Epithelial cell of esophagus (primary cell): ENCODE measurements around the gene IRF6.

Experiments used
- DNase-seq: peaks from one replicate; pipeline ENCODE4 v3.0.0; 2010; ENCODE audit warnings: low read depth
- H3K4me3 ChIP-seq: 2 replicates; pipeline ENCODE4 v1.5.1; 2011; ENCODE audit warnings: mild to moderate bottlenecking, low read length, control low read depth
- CTCF ChIP-seq: IDR thresholded peaks from 2 replicates; pipeline ENCODE4 v1.5.1; 2011; ENCODE audit warnings: low read depth, mild to moderate bottlenecking, low read length, control low read depth, inconsistent platforms; ENCODE audit not compliant: insufficient read depth; ENCODE audit errors: missing control alignments

IRF6 gene

GRCh38 chr1:209749205-209749604, 56.7 kb downstream of the IRF6 start:
- no peak overlapping the region for H3K4me3 ChIP-seq
- DNase-seq, result no peak
- TF ChIP-seq CTCF, result no peak

GRCh38 chr1:209748620-209749019, 57.3 kb downstream of the IRF6 start:
- no peak for DNase-seq
- no peak for TF ChIP-seq CTCF

DNA sequence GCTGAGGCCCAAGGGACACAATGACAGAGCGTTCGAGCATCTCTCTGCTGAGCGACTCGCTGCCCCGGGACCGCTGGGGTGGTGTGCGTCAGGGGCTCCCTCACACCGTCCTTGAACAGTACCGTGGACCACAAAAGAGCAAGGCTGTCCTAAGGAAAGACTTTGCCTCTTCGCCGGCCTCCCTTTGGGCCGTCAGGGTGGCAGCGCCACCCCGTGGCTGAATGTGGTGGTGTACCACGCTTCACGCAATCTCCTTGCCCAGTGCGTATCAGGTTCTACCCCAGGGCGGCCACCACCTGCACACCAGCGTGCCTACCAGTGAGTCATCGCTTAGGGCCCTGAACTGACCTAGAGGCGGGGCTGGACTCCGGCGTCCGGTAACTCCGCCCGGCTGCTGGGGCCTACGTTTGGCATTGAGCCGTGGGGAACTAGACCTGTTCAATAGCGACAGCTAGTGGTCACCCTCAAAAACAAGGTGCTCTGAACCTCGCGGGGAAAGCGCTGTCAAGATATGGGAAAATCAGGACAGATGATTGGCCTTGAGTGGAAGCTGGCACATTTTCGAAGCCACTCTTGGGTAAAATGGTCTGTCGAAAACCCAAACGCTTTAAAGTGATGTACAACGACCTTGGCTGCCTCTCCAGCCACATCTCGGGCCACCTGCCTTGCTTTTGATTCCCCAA, 58.2 kb downstream of the IRF6 start:
- peak; percentile 87 for TF ChIP-seq CTCF
- no peak overlapping the region for H3K4me3 ChIP-seq
- DNase-seq, result peak; percentile 99

More at GRCh38 chr1:209748620-209749019, 57.3 kb downstream of the IRF6 start:
- H3K4me3 ChIP-seq, result no peak overlapping the region

- H3K4me3 ChIP-seq, result no peak overlapping the region
- no peak for TF ChIP-seq CTCF
- peak; percentile 52 for DNase-seq
Observed at GRCh38 chr1:209746451-209747165, 59.3 kb downstream of the IRF6 start.

- DNase-seq, result no peak
- no peak for TF ChIP-seq CTCF
Observed at GRCh38 chr1:209743145-209743482, 62.8 kb downstream of the IRF6 start.

GRCh38 chr1:209742409-209743144, 63.4 kb downstream of the IRF6 start:
- no peak overlapping the region for H3K4me3 ChIP-seq
- DNase-seq, result no peak
- no peak for TF ChIP-seq CTCF

More at GRCh38 chr1:209743145-209743482, 62.8 kb downstream of the IRF6 start:
- H3K4me3 ChIP-seq, result no peak overlapping the region
